HG03045 (cell line): ENCODE measurements around the gene ZSWIM4.
"Not testable (repeated sequence)": the region's sequence is repeated elsewhere in the genome, so short reads cannot be mapped to it uniquely, and the experiment has no call there.

Source experiments
- ATAC-seq: cut with Tn5 transposase; IDR thresholded peaks from one replicate; pipeline ENCODE4 v1.9.1; 2021; ENCODE audit warnings: mild to moderate bottlenecking, moderate library complexity; ENCODE audit not compliant: unreplicated experiment

ZSWIM4 gene

DNA sequence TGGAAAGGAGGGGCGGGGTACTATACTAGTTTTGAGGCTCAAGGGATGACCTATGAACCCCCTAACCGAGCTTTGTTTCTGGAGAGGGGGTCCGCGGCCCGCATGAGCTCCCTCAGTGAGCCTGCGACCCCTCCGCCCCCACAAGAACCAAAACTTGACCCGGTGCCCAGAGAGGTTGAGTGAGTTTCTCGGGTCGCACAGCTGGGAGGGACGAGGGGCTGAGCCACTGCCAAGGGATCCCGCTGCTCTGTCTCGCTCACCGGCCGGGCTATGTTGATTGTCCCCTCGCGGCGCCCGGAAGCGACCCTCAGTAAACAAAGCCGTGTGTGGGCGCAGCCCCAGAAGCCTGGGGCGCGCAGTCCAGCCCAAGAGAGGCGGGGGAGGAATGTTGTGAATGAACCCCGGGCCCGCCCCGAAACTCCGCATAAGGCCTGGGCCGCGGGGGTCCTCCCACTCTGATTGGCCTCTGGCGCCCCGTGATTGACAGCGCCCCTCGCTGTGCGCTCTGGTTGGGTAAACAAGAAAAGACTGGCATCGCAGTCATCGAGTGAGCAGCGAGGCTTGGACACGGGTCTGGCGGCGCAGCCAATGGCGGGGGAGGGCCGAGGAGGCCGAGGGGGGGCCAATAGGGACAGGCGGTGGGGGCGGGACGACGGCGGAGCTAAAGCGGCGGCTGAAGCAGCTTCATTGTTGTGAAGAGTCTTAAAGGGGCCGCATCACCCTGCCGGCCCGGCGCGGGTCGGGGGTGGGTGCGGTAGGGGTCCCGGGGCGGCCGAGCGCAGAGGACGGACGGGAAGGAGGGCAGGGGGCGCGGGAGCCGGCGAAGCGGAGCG lies at the start of gene ZSWIM4:
Gene ZSWIM4 (plus strand): TSS at position 687 of the 833 bp plus-strand sequence. CDS start 206 bp downstream, outside the sequence.
- peak; percentile 95 for ATAC-seq

DNA sequence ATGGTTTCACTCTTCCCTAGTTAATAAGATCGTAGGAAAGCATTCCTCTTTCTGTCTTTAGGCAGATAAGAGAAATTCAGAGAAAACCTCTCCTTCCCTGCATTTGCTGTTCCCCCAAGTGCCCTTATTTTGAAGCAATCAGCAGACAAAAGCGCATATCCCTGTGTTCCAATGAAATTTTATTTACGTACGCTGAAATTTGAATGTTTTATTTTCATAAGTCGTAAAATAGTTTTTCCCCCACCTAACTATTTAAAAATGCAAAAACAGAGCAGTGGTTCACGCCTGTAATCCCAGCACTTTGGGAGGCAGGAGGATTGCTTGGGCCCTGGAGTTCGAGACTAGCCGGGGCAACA lies 48.2 kb upstream of the ZSWIM4 start:
- no peak for ATAC-seq

DNA sequence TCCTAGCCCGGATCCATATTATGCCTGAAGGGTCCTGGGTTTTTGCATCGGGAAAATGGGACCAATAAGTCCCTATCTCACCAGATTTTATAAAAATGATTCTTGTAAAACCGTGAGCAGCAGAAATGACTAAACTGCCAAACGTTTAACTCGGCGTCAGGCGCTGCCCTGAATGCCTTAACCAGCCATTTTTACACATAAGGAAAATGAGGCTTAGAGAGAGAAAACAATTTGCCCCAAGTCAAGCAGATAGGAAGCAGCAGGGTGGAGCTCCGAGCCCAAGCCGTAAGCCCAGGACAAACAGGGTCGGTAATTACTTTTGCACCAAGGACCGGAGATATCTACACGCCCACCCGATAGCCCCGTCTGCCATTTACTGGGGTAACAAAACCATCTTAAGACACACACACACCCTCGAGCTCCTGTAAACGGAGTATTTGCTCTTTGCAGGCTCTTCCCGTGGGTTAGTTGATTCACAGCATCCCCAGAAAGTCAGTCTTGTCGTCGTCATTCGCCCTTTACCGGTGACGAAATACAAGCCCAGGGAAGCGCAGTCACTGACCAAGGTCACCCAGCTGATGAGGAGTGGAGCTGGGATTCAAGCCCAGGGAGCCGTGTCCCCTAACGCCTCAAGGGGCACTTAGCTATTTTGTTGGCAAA lies 46.9 kb upstream of the ZSWIM4 start:
- ATAC-seq = no peak

DNA sequence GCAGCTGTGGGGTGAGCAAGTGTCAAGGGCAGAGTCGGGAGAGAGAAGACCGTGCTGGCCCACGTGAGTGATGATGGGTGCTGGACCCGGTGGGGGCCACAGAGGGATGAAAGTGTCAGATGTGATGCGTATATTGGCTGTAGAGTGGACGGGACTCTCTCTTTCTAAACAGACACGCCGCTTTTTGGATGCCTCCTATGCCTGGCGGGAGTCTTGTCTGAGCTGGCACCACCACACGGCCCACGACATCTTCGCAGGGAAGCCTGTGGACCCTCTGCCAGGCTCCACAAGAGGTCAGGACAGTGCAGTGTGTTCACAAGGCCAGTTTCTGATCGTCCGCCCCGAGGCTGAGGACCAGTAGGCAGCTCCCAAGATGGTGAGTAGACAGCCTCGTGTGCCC lies 43.8 kb upstream of the ZSWIM4 start:
- ATAC-seq = no peak

DNA sequence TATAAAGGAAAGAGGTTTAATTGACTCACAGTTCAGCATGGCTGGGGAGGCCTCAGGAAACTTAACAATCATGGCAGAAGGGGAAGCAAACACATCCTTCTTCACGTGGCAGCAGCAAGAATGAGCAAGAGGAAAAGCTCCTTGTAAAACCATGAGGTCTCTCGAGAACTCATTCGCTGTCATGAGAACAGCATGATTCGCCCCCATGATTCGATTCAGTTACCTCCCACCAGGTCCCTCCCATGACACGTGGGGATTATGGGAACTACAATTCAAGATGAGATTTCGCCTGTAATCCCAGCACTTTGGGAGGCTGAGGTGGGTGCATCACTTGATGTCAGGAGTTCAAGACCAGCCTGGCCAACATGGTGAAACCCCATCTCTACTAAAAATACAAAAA lies 41.6 kb upstream of the ZSWIM4 start:
- ATAC-seq = not testable (repeated sequence)

DNA sequence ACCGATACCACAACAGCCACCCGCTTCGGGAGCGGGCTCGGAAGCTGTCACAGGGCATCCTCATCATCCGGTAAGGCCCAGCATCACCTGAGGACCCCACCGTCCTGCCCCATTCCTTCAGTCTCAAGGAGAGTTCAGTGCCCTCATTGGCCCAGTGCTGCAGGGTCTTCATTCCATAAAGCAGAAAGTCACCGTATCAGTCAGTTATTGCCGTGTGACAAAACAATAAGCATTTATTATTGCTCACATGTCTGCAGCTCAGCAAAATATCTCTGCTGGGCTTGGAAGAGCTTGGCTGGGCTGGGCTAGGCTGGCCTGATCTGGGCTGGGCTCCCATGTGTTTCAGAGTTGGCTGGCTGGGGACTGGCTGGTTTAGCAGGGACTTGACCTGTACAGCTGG lies 39.0 kb upstream of the ZSWIM4 start:
- ATAC-seq = no peak

DNA sequence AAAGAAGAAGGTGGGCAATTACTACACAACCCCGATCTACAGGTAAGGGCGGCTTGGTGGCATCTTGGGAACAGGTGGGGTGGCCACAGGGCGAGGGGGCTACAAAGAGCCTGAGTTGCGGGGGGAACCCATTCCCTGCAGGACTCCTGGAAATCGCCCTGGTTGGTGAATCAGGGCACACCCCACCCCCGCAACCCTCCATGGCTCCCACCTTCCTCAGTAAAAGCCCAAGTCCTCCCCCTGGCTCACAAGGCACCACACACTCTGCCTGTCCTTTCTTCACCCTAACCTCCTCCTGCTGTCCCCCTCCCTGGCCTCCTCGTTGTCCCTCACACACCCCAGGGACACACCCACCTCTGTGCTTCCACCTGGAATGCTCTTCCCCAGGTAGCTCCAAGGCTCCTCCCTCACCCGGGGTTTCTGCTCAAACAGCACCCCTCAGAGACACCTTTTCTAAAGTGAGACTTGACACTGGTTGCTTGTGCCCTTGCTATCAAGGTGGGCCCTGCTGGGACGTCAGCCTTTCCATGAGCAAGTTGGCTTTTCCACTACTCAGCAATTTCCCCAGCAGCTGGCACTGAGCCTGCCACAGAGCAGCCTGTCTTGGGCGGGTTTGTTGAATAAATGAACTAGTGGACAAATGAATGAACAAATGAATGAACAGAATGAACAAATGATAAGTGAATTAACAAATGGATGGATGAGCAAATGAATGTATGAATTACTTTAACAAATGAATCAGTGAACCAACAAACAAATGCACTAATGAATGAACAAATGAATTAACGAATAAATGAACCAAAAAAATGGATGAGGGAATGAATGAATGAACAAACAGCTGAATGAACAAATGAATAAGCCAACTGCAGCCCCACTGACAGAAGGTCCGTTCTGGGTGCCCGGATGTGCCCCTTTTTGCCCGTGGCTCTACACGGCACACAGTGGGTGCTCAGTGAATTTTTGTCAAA lies 37.2 kb upstream of the ZSWIM4 start:
- no peak for ATAC-seq

DNA sequence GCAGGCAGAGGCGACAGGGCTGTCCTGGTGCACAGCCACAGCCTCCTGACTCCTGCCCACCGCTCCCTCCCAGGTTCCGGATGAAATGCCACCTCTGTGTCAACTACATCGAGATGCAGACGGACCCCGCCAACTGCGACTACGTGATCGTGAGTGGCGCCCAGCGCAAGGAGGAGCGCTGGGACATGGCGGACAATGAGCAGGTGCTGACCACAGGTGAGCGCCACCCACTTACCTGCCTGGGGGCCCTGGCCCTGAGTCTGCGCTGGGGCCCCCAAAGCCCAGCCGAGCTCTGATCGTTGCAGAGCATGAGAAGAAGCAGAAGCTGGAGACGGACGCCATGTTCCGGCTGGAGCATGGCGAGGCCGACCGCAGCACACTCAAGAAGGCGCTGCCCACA lies 36.4 kb upstream of the ZSWIM4 start:
- no peak for ATAC-seq

DNA sequence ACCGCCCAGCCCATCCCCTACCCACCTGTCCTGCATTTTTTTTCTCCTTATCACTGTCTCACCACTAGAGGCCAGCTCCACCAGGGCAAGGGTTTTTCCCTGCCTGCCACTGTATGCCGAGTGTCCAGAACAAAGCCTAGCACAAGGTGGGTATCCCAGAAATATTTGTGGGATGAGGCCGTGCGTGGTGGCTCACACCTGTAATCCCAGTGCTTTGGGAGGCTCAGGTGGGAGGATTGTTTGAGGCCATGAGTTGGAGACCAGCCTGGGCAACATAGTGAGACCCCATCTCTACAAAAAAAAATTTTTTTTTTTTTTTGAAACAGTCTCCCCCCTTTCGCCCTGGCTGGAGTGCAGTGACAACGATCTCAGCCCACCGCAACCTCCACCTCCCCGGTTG lies 33.8 kb upstream of the ZSWIM4 start:
- no peak for ATAC-seq

DNA sequence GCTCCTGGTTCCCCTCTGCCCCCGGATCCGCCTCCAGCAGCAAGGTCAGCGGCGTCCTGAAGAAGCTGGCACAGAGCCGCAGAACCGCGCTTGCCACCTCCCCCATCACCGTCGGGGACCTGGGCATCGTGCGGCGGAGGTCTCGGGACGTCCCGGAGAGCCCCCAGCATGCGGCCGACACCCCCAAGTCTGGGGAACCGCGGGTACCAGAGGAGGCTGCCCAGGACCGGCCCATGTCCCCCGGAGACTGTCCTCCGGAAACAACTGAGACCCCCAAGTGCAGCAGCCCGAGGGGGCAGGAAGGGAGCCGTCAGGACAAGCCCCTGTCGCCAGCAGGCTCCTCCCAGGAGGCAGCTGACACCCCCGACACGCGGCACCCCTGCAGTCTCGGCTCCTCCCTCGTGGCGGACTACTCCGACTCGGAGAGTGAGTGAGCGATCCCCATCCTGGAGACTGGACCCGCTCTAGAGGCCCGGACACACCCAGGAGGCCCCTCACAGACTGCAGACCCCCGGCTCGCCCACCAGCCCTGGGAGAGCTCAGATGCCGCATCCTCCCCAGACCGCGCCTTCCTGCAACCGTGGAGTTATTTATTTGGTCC lies 32.5 kb upstream of the ZSWIM4 start:
- no peak for ATAC-seq

DNA sequence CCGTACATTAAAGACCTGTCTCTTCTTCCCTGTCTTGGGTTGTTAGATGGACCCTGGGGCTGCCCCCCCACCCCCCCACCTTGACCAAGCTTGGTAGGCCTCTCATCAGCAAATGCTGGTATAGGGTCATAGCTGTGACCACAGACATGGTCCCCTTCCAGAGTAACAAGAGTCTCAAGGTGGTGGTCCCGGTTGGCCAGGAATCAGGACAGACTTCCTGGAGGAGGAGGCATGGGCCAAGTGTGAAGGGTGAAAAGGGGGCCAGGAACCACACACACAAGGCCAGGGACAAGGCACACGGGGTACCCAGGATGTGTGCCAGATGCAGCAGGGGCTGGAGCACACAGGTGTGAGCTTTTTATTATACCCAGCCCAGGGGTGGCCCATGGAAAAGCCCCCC lies 32.0 kb upstream of the ZSWIM4 start:
- ATAC-seq = no peak

DNA sequence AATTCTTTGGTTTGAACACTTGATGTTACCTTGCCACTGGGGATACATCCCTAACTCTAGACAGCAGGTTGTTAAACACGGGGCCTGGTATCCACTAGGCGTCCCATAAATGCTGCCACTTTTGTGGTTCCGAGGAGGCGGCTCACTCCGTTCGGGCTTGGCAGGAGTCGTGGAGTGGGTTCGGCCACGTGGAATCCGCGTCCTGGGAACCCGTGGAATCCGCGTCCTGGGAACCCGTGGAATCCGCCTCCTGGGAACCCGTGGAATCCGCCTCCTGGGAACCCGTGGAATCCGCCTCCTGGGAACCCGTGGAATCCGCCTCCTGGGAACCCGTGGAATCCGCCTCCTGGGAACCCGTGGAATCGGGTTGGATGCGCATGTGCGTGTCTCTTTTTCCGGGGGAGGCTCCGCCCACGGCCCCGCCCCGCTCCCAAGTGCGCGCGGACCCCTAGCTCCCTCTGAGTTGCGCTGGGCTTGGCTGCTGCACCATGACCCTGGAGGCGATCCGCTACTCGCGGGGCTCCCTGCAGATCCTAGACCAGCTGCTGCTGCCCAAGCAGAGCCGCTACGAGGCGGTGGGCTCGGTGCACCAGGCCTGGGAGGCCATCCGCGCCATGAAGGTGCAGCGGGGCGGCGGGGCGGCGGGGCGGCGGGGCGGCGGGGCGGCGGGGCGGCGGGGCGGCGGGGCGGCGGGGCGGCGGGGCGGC lies 31.0 kb upstream of the ZSWIM4 start, which contains the start of gene MRI1:
Gene MRI1 (plus strand): TSS at position 422 of the 707 bp plus-strand sequence. CDS start 67 bp downstream, at position 489.
- peak; percentile 71 for ATAC-seq

DNA sequence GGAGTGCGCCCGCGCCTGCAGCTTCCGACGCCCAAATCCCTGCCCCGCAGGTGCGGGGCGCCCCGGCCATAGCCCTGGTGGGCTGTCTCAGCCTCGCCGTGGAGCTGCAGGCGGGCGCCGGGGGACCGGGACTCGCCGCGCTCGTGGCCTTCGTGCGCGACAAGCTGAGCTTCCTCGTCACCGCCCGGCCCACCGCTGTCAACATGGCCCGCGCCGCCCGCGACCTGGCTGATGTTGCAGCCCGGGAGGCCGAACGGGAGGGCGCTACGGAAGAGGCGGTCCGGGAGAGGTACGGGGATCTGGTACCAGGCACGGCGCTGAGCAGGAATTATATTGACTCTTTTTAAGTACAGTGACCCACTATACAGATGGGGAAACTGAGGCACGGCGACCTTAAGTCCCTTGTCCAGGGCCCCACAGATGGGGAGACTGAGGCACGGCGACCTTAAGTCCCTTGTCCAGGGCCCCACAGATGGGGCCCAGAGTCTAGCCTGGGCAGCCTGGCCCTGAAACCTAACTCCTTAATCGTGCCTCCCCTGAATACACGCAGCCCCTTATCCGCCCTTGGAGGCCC lies 30.3 kb upstream of the ZSWIM4 start:
- ATAC-seq = no peak

DNA sequence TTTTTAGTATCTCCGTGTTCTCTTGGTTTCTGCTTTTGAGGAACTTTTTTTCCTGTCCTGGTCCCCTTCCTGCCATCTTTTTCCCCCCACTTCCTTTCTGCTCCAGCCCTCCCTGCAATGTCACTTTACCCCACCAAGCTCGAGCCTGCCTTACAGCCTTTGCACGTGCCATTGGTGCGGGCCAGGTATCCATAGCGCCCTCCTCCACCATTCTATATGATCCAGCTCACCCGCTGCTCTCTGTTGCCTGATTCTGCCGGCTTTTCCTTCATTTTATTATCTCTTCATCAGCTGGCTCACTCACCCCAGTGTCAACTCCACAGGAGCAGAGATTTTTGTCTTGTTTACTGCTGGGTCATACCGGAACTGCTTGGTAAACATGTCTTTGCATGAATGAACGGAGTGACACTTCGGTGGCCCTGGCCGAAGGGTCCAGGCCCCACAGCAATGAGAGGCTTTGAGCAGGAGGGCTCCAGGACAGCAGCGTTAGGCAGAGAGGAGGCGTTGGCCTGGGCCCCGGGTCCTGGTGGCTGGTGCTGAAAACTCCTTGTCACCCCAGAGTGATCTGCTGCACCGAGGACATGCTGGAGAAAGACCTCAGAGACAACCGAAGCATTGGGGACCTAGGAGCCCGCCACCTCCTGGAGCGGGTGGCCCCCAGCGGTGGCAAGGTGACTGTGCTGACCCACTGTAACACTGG lies 29.7 kb upstream of the ZSWIM4 start:
- no peak for ATAC-seq

DNA sequence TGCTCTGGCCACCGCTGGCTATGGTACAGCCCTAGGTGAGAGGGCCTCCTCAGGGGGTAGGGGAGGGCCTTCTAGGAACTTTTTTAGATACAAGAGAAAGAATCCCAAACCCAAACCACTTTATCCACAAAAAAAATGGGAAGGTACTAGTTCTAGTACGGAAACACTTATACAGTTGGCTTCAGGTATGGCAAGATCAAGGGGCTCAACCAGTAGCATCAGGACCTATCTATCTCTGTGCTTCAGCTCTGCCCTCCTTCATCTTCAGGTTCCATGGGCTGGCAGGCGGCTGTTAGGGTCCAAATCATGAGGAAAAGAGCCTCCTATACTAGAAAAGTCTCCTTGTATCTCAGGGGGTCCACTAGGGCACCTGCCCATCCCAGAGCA lies 29.2 kb upstream of the ZSWIM4 start:
- no peak for ATAC-seq

DNA sequence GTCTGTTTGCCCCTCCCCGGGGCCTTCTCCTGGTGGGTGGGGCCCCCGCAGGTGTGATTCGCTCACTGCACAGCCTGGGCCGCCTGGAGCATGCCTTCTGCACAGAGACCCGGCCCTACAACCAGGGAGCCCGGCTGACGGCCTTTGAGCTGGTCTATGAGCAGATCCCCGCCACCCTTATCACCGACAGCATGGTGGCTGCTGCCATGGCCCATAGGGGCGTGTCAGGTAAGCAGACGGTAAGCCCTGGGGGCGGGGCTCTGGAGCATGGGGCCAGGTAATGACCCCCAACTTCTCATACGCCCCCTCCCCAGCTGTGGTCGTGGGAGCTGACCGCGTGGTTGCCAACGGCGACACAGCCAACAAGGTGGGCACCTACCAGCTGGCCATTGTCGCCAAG lies 26.7 kb upstream of the ZSWIM4 start:
- ATAC-seq = no peak

DNA sequence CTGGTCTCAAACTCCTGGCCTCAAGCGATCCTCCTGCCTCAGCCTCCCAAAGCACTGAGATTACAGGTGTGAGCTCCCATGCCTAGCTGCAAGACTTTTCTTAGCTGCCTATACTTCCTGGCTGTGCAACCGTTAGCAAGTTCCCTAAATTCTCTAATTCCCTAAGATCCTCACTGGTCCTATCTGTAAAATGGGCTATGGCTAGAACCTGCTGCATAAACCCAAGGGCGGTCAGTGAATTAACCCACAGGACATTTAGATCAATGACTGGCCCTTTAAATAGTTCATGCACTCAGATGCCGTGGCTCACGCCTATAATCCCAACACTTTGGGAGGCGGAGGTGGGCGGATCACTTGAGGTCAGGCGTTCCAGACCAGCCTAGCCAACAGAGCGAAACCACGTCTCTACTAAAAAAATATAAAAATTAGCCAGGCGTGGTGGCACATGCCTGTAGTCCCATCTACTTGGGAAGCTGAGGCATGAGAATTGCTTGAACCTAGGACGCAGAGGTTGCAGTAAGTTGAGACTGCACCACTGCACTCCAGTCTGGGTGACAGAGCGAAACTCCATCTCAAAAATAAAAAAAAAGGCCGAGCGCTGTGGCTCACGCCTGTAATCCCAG lies 25.1 kb upstream of the ZSWIM4 start:
- no peak for ATAC-seq

DNA sequence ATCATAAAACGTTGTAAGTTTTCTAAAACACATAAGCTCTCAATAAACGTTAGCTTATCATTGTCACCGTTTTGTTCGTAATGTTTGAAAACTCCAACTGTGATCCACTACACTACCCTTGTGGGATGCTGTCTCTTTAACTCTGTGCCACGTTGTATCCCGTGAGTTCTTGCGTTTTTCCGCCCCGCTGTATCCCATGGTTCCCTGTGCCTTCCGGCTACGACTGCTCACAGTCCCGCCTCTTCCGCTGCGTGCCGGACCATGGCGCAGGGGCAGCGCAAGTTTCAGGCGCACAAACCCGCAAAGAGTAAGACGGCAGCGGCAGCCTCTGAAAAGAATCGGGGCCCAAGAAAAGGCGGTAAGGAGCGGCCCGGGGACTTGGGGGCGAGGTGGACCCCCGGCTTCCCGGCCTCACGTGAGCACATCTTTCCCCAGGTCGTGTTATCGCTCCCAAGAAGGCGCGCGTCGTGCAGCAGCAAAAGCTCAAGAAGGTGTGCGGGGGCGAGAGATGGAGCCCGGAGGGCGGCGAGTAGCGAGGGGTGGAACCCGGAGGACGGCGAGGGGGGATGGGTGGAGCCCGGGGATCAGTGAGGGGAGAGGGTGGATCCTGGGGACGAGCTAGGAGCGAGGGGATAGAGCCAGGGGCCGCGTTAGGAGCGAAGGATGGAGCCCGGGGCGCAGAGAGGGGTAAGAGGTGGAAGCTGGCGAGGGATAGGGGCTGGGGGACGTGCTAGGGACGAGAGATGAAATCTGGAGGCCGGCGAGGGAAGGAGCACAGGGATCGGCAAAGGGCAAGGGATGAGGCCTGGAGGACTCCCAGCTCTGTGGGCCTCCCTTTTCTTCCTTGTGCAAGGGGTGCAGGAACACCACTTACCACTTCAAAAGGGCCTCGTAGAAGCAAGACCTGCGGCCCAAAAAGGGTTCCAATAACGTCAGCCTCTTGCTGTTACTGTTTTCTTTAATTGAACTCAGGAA lies 20.7 kb upstream of the ZSWIM4 start, which contains the start of gene C19orf53:
Gene C19orf53 (plus strand): TSS at position 240 of the 975 bp plus-strand sequence. CDS start 22 bp downstream, at position 262.
- peak; percentile 91 for ATAC-seq
